Tibial nerve (tissue), 4 donors: ENCODE results near the gene WNT9B. TPM values are rescaled to one million over a fixed set of nuclear protein-coding genes. Genes with fewer than 3 reads are reported as not detected.
"Not testable (repeated sequence)": the region's sequence is repeated elsewhere in the genome, so short reads cannot be mapped to it uniquely, and the experiment has no call there.

Experiments
- DNase-seq, 2 donors: peaks; one replicate each; pipeline ENCODE4 v3.0.0-alpha.2; 2019; ENCODE audit warnings: low spot score in 2 of 2
- H3K27ac ChIP-seq, 4 donors: fragments of 200-600 bp; sonication (generic) in 3 of 4; one replicate each; pipeline ENCODE4 v1.5.1; 2017 to 2019; ENCODE audit warnings: mild to moderate bottlenecking in 1 of 4
- H3K27me3 ChIP-seq, 2 donors: fragments of 200-600 bp; sonication (generic) in 1 of 2; one replicate each; pipeline versions ENCODE4 v1.5.1 to v1.6.0; 2017 to 2019
- H3K36me3 ChIP-seq, 3 donors: fragments of 200-600 bp; sonication (generic); one replicate each; pipeline ENCODE4 v1.5.1; 2018 to 2019
- H3K4me1 ChIP-seq, 4 donors: fragments of 200-600 bp; sonication (generic) in 3 of 4; one replicate each; pipeline ENCODE4 v1.5.1; 2017 to 2019
- H3K4me3 ChIP-seq, 4 donors: fragments of 200-600 bp; sonication (generic) in 3 of 4; one replicate each; pipeline ENCODE4 v1.5.1; 2017 to 2019; ENCODE audit warnings: mild to moderate bottlenecking in 1 of 4, moderate library complexity in 1 of 4
- H3K9me3 ChIP-seq, 4 donors: fragments of 200-600 bp; sonication (generic) in 3 of 4; one replicate each; pipeline ENCODE4 v1.5.1; 2017 to 2019
- EP300 ChIP-seq, 2 donors: sonication (generic); formaldehyde crosslinking; IDR thresholded peaks; one replicate each; pipeline ENCODE4 v1.6.1; 2017; ENCODE audit warnings: antibody characterized with exemption in 2 of 2, mild to moderate bottlenecking in 1 of 2
- POLR2A ChIP-seq, 2 donors: fragments of 450-650 bp; IDR thresholded peaks; one replicate each; pipeline ENCODE4 v1.6.1; 2017; ENCODE audit warnings: antibody characterized with exemption in 2 of 2, mild to moderate bottlenecking in 2 of 2, moderate library complexity in 2 of 2
- WGBS, 2 donors: methylation state at CpG; one replicate each; pipeline ENCODE4 v1.1.5; 2018; 5-methylcytosine and 5-hydroxymethylcytosine counted together
- total RNA-seq, 4 donors: library from RNA; depleted of rRNA; stranded (reverse); fragments of >200 nt; gene quantifications; one replicate each; pipeline ENCODE4 v1.1.0, GENCODE V29; 2016
- TF ChIP-seq, protein P1 (sequence below), 5 experiments: fragments of 200-600 bp in 3 of 5; fragments of 450-650 bp in 2 of 5; sonication (generic) in 3 of 5; IDR thresholded peaks; one replicate each; pipeline ENCODE4 v1.5.1; 2016 to 2019; ENCODE audit warnings: antibody characterized with exemption in 5 of 5, mild to moderate bottlenecking in 3 of 5, moderate library complexity in 2 of 5

Gene WNT9B
- total RNA-seq, 4 donors from 2014 or later = 0.78 to 0.90 TPM; not detected in 2

DNA sequence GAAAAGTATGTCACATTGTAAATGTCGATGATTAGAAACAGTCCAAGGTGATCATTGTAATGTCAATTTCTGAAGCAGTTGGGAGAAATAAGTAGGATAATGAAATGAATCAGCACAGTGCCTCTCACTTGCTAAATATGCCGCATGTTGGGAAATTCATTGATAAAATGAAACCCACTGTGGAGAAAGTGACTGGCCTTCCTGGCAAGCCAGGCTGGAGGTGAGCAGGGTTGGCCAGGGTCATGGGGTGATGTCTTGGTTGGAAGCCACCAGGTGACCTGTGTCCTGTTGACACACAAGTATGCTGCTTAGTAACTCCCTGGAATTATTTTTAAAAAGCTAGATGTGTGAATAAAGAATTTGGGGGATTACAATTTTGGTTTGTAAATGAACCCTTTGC is 14.9 kb upstream of the WNT9B start:
- Histone ChIP-seq H3K9me3 (peaks cover 0 to 4% (median 0%) of the 10 kb centered on the region in 4 donors), H3K4me1 (peaks cover 0 to under 1% (median 0%) of the 10 kb centered on the region in 4 donors), H3K36me3 (no peaks in the 10 kb centered on the region), H3K27ac (no peak overlapping the region), H3K4me3 (no peak overlapping the region), H3K27me3 (peaks cover 0 to 29% of the 10 kb centered on the region in 2 donors)
- 78 to 90% methylated on average over 2 of the region's 2 CpGs for WGBS, 2 donors
- no peak for DNase-seq
- TF ChIP-seq, protein P1, sequence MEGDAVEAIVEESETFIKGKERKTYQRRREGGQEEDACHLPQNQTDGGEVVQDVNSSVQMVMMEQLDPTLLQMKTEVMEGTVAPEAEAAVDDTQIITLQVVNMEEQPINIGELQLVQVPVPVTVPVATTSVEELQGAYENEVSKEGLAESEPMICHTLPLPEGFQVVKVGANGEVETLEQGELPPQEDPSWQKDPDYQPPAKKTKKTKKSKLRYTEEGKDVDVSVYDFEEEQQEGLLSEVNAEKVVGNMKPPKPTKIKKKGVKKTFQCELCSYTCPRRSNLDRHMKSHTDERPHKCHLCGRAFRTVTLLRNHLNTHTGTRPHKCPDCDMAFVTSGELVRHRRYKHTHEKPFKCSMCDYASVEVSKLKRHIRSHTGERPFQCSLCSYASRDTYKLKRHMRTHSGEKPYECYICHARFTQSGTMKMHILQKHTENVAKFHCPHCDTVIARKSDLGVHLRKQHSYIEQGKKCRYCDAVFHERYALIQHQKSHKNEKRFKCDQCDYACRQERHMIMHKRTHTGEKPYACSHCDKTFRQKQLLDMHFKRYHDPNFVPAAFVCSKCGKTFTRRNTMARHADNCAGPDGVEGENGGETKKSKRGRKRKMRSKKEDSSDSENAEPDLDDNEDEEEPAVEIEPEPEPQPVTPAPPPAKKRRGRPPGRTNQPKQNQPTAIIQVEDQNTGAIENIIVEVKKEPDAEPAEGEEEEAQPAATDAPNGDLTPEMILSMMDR (IDR thresholded peaks at IDR 0.05) = no peak
- TF ChIP-seq EP300 (IDR thresholded peaks at IDR 0.05) = no peak
- no peak for TF ChIP-seq POLR2A (IDR thresholded peaks at IDR 0.05)

DNA sequence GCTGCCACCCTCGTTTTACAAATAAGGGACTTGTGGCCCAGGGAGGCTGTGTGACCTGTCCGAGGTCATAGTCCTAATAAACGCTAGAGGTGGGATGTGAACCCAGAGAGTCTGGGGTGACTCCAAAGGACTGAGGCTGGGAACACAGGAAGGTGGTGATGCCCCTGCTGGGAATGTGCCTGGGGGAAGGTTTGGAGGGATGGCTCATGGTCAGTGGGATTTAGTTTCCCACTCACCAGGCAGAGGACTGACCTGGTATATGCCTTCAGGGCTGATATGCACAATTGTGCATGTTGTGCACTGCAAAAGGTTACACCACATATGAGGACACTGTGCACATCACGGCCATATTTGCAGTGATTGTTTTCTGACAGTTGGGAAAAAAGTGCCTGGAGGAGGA is 13.9 kb upstream of the WNT9B start:
- H3K27ac ChIP-seq = no peak overlapping the region
- WGBS, 2 donors = 70 to 81% methylated on average over 4 of the region's 4 CpGs
- no peaks in the 10 kb centered on the region for H3K36me3 ChIP-seq
- TF ChIP-seq, protein P1 (IDR thresholded peaks at IDR 0.05) = no peak
- TF ChIP-seq POLR2A (IDR thresholded peaks at IDR 0.05) (no peak), EP300 (IDR thresholded peaks at IDR 0.05) (no peak)
- H3K4me1 ChIP-seq = peaks cover 0 to 6% (median 0%) of the 10 kb centered on the region in 4 donors
- H3K4me3 ChIP-seq = no peak overlapping the region
- H3K27me3 ChIP-seq = peaks cover 0 to 31% of the 10 kb centered on the region in 2 donors
- H3K9me3 ChIP-seq = peaks cover 0 to 12% (median 0%) of the 10 kb centered on the region in 4 donors
- DNase-seq = no peak

- H3K4me1 ChIP-seq = peaks cover 0 to 6% (median 0%) of the 10 kb centered on the region in 4 donors
- no peak for DNase-seq
- H3K36me3 ChIP-seq = no peaks in the 10 kb centered on the region
- peaks cover 0 to 36% of the 10 kb centered on the region in 2 donors for H3K27me3 ChIP-seq
- H3K9me3 ChIP-seq = peaks cover 0 to 23% (median 0%) of the 10 kb centered on the region in 4 donors
- TF ChIP-seq EP300 (IDR thresholded peaks at IDR 0.05) (no peak), POLR2A (IDR thresholded peaks at IDR 0.05) (no peak)
- TF ChIP-seq, protein P1 (IDR thresholded peaks at IDR 0.05) = no peak
- no peak overlapping the region for H3K4me3 ChIP-seq
- H3K27ac ChIP-seq = no peak overlapping the region
- WGBS, 2 donors = 90 to 91% methylated on average over 5 of the region's 5 CpGs
Measured at GRCh38 chr17:46839211-46839610, 12.2 kb upstream of the WNT9B start.

- not testable (repeated sequence) for H3K27ac ChIP-seq, H3K36me3 ChIP-seq, DNase-seq, H3K4me1 ChIP-seq, H3K4me3 ChIP-seq
- Histone ChIP-seq H3K27me3 (peaks cover 0 to 36% of the 10 kb centered on the region in 2 donors), H3K9me3 (peaks cover 0 to 23% (median 0%) of the 10 kb centered on the region in 4 donors)
- 52 to 58% methylated on average over 3 of the region's 3 CpGs for WGBS, 2 donors
Measured at GRCh38 chr17:46840596-46840995, 10.8 kb upstream of the WNT9B start.

DNA sequence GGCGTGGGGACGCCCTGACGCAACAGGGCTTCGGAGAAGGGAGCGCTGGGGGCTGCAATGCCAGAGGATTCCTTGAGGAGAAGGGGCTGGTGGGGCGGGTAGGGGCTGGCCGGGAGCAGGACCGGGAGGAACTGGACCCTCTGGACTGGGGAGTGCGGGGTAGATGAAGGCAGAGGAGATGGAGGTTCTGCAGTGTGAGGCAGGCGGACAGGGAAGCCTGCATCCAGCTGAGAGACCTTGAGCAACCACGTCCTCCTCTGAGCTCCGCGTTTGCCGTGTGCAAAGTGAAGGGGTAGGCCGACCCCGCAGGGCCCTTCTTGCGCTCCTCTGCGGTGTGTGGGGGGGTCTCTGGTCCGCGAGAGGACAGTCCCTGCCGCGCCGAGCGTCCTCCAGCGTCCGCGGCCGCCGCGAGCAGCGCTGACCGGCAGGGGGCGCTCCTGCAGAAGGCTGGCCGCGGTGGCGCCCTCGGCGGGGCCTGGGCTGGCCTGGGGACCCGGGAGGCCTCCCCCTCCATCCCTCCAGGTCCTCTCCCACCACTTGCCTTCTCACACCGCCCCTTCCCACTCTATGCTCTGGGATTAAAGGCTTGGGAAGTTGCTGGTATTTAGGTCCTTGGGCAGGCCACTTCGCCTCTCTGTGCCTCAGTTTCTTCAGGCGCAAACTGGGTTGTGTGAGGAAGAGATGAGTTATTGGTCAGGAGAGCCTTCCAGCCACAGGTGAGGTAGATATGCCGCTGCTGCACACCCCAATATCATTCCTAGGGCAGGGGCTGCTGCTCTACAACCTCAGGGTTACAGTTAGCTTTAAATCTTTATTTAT is 9.6 kb upstream of the WNT9B start:
- 16% methylated on average over 42 to 43 of the region's 43 CpGs for WGBS, 2 donors
- no peak overlapping the region for H3K4me3 ChIP-seq

More for the DNA sequence above, 9.6 kb upstream of the WNT9B start:
- TF ChIP-seq, protein P1 (IDR thresholded peaks at IDR 0.05) = peak; percentile 28 to 66 (median 57)
- TF ChIP-seq POLR2A (IDR thresholded peaks at IDR 0.05) = no peak
- no peak for TF ChIP-seq EP300 (IDR thresholded peaks at IDR 0.05)
- H3K9me3 ChIP-seq = peaks cover 0 to 23% (median 0%) of the 10 kb centered on the region in 4 donors
- no peak overlapping the region for H3K27ac ChIP-seq
- DNase-seq = no peak
- peaks cover 0 to 36% of the 10 kb centered on the region in 2 donors for H3K27me3 ChIP-seq
- peaks cover 0 to 6% (median 0%) of the 10 kb centered on the region in 4 donors for H3K4me1 ChIP-seq
- no peaks in the 10 kb centered on the region for H3K36me3 ChIP-seq
